Lung (tissue), 12 donors: Measurements from ENCODE around the gene PDZRN4. TPM values are rescaled to one million over a fixed set of nuclear protein-coding genes. Genes with fewer than 3 reads are reported as not detected.
A peak's percentile ranks its signal among the peaks of the same experiment; 100 is the strongest.

ENCODE experiments used
- ATAC-seq: fragments of 200-7000 bp; cut with Tn5 transposase; one replicate; pipeline ENCODE4 v1.9.1; 2020; ENCODE audit warnings: moderate number of reproducible peaks; ENCODE audit not compliant: insufficient read depth, low FRiP score
- DNase-seq, 3 donors: peaks; one replicate each; pipeline ENCODE4 v3.0.0-alpha.2; 2013 to 2017
- H3K27ac ChIP-seq, 2 donors: one replicate each; pipeline ENCODE4 v1.5.1; 2013; ENCODE audit warnings: mild to moderate bottlenecking in 2 of 2, moderate library complexity in 2 of 2, control low read depth in 1 of 2, inconsistent platforms in 1 of 2, low read depth in 1 of 2, low read length in 1 of 2
- H3K27me3 ChIP-seq, 3 donors: one replicate each; pipeline ENCODE4 v1.5.1; 2013; ENCODE audit warnings: low read length in 2 of 3; ENCODE audit not compliant: control insufficient read depth in 3 of 3, insufficient read depth in 3 of 3
- H3K36me3 ChIP-seq, 4 donors: one replicate each; pipeline ENCODE4 v1.5.1; 2013; ENCODE audit warnings: low read length in 4 of 4, mild to moderate bottlenecking in 1 of 4, moderate library complexity in 1 of 4; ENCODE audit not compliant: control insufficient read depth in 4 of 4, insufficient read depth in 4 of 4
- H3K4me1 ChIP-seq, 5 donors: one replicate each; pipeline ENCODE4 v1.5.1; 2013; ENCODE audit warnings: low read length in 5 of 5, mild to moderate bottlenecking in 2 of 5, moderate library complexity in 1 of 5; ENCODE audit not compliant: control insufficient read depth in 5 of 5, insufficient read depth in 5 of 5
- H3K4me3 ChIP-seq: one replicate; pipeline ENCODE4 v1.5.1; 2013; ENCODE audit warnings: mild to moderate bottlenecking, control low read depth, moderate library complexity
- H3K9ac ChIP-seq, 2 donors: one replicate each; pipeline ENCODE4 v1.5.1; 2013; ENCODE audit warnings: low read length in 2 of 2, control low read depth in 1 of 2; ENCODE audit not compliant: insufficient read depth in 1 of 2
- H3K9me3 ChIP-seq, 4 donors: one replicate each; pipeline ENCODE4 v1.5.1; 2013; ENCODE audit warnings: low read length in 3 of 4, mild to moderate bottlenecking in 1 of 4, moderate library complexity in 1 of 4; ENCODE audit not compliant: control insufficient read depth in 4 of 4, insufficient read depth in 3 of 4
- CTCF ChIP-seq: IDR thresholded peaks from 2 replicates; pipeline ENCODE4 v1.5.1; 2012; ENCODE audit warnings: mild to moderate bottlenecking; ENCODE audit errors: control extremely low read depth, extremely low read depth
- WGBS, 2 donors: extraction: QIAGEN DNeasy Blood & Tissue Kit; methylation state at CpG; one replicate each; pipeline ENCODE4 v1.1.7; 2013; 5-methylcytosine and 5-hydroxymethylcytosine counted together
- polyA plus RNA-seq, 2 donors: library from polyadenylated mRNA; stranded (reverse); fragments of 200-250 nt; gene quantifications; one replicate each; pipeline ENCODE4 v1.2.1, GENCODE V29; 2013
- total RNA-seq, 2 donors: library from RNA; depleted of rRNA in 1 of 2; stranded (reverse); fragments of >200 nt in 1 of 2; gene quantifications; one replicate each; pipeline ENCODE4 v1.2.1, GENCODE V29; 2014 to 2021
- donor health status: control.
- donor health status: control.
- donor health status: Bipolar disorder and iron deficiency.
- donor health status: healthy.
- donor health status: DM: yes; HTN: yes; CAD: no.

The PDZRN4 gene
- total and polyA plus RNA-seq, 4 donors, result 0.05 to 0.54 (median 0.32) TPM

- H3K36me3 ChIP-seq, result no peaks in the 10 kb centered on the region
- no peak overlapping the region for H3K4me3 ChIP-seq
- DNase-seq (peak in 2 of 3 donors; percentile 27 to 42), ATAC-seq (no peak)
- no peaks in the 10 kb centered on the region for H3K27me3 ChIP-seq
- H3K9me3 ChIP-seq, result no peaks in the 10 kb centered on the region
- WGBS, 2 donors, result 43 to 66% methylated on average over 1 of the region's 1 CpG
- TF ChIP-seq CTCF, result no peak
- H3K27ac ChIP-seq, result no peak overlapping the region
- no peak overlapping the region for H3K9ac ChIP-seq
- H3K4me1 ChIP-seq, result peaks cover 0 to 12% (median 0%) of the 10 kb centered on the region in 5 donors
Observed at GRCh38 chr12:41467591-41468325, 279.6 kb downstream of the PDZRN4 start.

- Histone ChIP-seq H3K4me1 (peaks cover 0 to 12% (median 0%) of the 10 kb centered on the region in 5 donors), H3K27ac (no peak overlapping the region), H3K36me3 (no peaks in the 10 kb centered on the region), H3K9me3 (no peaks in the 10 kb centered on the region), H3K27me3 (no peaks in the 10 kb centered on the region), H3K9ac (no peak overlapping the region), H3K4me3 (no peak overlapping the region)
- DNase-seq (no peak), ATAC-seq (no peak)
- TF ChIP-seq CTCF, result no peak
- 61 to 74% methylated on average over 3 of the region's 3 CpGs for WGBS, 2 donors
Observed at GRCh38 chr12:41468341-41468740, 280.2 kb downstream of the PDZRN4 start.

GRCh38 chr12:41468756-41469155 lies 280.6 kb downstream of the PDZRN4 start:
- Histone ChIP-seq H3K27ac (no peak overlapping the region), H3K9ac (no peak overlapping the region), H3K27me3 (no peaks in the 10 kb centered on the region), H3K36me3 (no peaks in the 10 kb centered on the region), H3K4me1 (peaks cover 0 to 12% (median 0%) of the 10 kb centered on the region in 5 donors), H3K4me3 (no peak overlapping the region), H3K9me3 (no peaks in the 10 kb centered on the region)
- ATAC-seq, result no peak
- WGBS, 2 donors, result 53% methylated on average over 7 of the region's 7 CpGs
- DNase-seq, result no peak
- TF ChIP-seq CTCF, result no peak

GRCh38 chr12:41473441-41473840 lies 285.3 kb downstream of the PDZRN4 start:
- ATAC-seq (no peak), DNase-seq (peak in 1 of 3 donors; percentile 11)
- H3K36me3 ChIP-seq, result no peaks in the 10 kb centered on the region
- H3K27ac ChIP-seq, result no peak overlapping the region
- H3K9ac ChIP-seq, result no peak overlapping the region
- no peak for TF ChIP-seq CTCF
- no peak overlapping the region for H3K4me3 ChIP-seq
- peaks cover 0 to 2% (median 0%) of the 10 kb centered on the region in 5 donors for H3K4me1 ChIP-seq
- WGBS, 2 donors, result 96% methylated on average over 1 of the region's 1 CpG
- no peaks in the 10 kb centered on the region for H3K27me3 ChIP-seq
- H3K9me3 ChIP-seq, result no peaks in the 10 kb centered on the region
